IMR-90 (cell line): ENCODE data around the gene HDGFL1. TPM values are rescaled to one million over a fixed set of nuclear protein-coding genes. Genes with fewer than 3 reads are reported as not detected.
A peak's percentile ranks its signal among the peaks of the same experiment; 100 is the strongest.

Experiments
- ATAC-seq: fragments of 200-7000 bp; cut with Tn5 transposase; 2 replicates; pipeline ENCODE4 v1.9.1; 2020; ENCODE audit warnings: low read depth, mild to moderate bottlenecking, moderate library complexity
- BruUV-seq: library from RNA; stranded (reverse); fragments of 400-500 nt; replicated peaks from 2 replicates; lab custom pipeline; 2021; lab: Mats Ljungman, UMichigan
- CTCF ChIA-PET: fragments of 300-600 bp; formaldehyde crosslinking; extraction: SDS; loops from one replicate; lab custom pipeline; 2021; ENCODE audit warnings: antibody characterized with exemption; lab: Yijun Ruan, JAX
- POLR2A ChIA-PET: fragments of 300-600 bp; sonication (Branson Sonifier 250); formaldehyde crosslinking; loops from one replicate; lab custom pipeline; 2022; ENCODE audit warnings: antibody characterized with exemption; ENCODE audit not compliant: unreplicated experiment; lab: Charles Lee
- DNase-seq: peaks from one replicate; pipeline ENCODE4 v3.0.0; 2013
- H2AFZ ChIP-seq: replicated peaks from 2 replicates; pipeline ENCODE3; 2013; ENCODE audit warnings: low read length, mild to moderate bottlenecking; ENCODE audit not compliant: poor library complexity
- H2AK5ac ChIP-seq: 2 replicates; pipeline ENCODE4 v1.6.1; 2013; ENCODE audit warnings: low read depth, low read length, inconsistent platforms
- H2AK9ac ChIP-seq: replicated peaks from 2 replicates; pipeline ENCODE3; 2013; ENCODE audit warnings: mild to moderate bottlenecking, low read depth, low read length, moderate library complexity; ENCODE audit not compliant: poor library complexity
- H2BK120ac ChIP-seq: 2 replicates; pipeline ENCODE4 v1.6.1; 2013; ENCODE audit warnings: low read depth, low read length, inconsistent platforms
- H2BK15ac ChIP-seq: 3 replicates; pipeline ENCODE4 v1.6.1; 2013; ENCODE audit warnings: low read depth, low read length, inconsistent platforms
- H2BK20ac ChIP-seq: 2 replicates; pipeline ENCODE4 v1.6.1; 2013; ENCODE audit warnings: low read depth, mild to moderate bottlenecking, inconsistent platforms, low read length, moderate library complexity
- H2BK5ac ChIP-seq: 2 replicates; pipeline ENCODE4 v1.6.1; 2013; ENCODE audit warnings: mild to moderate bottlenecking, low read depth, low read length, inconsistent platforms; ENCODE audit not compliant: poor library complexity, severe bottlenecking
- H3K14ac ChIP-seq: replicated peaks from 2 replicates; pipeline ENCODE4 v1.6.1; 2013; ENCODE audit warnings: low read depth, low read length, inconsistent platforms
- H3K18ac ChIP-seq: 2 replicates; pipeline ENCODE4 v1.6.1; 2013; ENCODE audit warnings: low read depth, low read length, control low read depth
- H3K23ac ChIP-seq: 2 replicates; pipeline ENCODE4 v1.6.1; 2013; ENCODE audit warnings: low read depth, low read length, inconsistent platforms
- H3K27ac ChIP-seq: 2 replicates; pipeline ENCODE4 v1.5.1; 2013; ENCODE audit warnings: mild to moderate bottlenecking, control low read depth, low read length; ENCODE audit not compliant: insufficient read depth
- H3K27me3 ChIP-seq: 2 replicates; pipeline ENCODE4 v1.6.1; 2013; ENCODE audit warnings: low read length; ENCODE audit not compliant: control insufficient read depth, insufficient read depth
- H3K36me3 ChIP-seq: 2 replicates; pipeline ENCODE4 v1.6.1; 2013; ENCODE audit warnings: low read length, mixed read lengths; ENCODE audit not compliant: control insufficient read depth, insufficient read depth
- H3K4ac ChIP-seq: 2 replicates; pipeline ENCODE4 v1.6.1; 2013; ENCODE audit warnings: low read depth, low read length, inconsistent platforms
- H3K4me1 ChIP-seq: 2 replicates; pipeline ENCODE4 v1.6.1; 2013; ENCODE audit warnings: low read length, mixed read lengths; ENCODE audit not compliant: control insufficient read depth, insufficient read depth
- H3K4me2 ChIP-seq: 2 replicates; pipeline ENCODE4 v1.6.1; 2013; ENCODE audit warnings: low read depth, mild to moderate bottlenecking, control low read depth, low read length, moderate library complexity
- H3K4me3 ChIP-seq: 2 replicates; pipeline ENCODE4 v1.5.1; 2013; ENCODE audit warnings: low read depth, mild to moderate bottlenecking, control low read depth, low read length, moderate library complexity; ENCODE audit not compliant: insufficient read depth
- H3K56ac ChIP-seq: 2 replicates; pipeline ENCODE4 v1.6.1; 2013; ENCODE audit warnings: low read length, inconsistent platforms; ENCODE audit not compliant: insufficient read depth; ENCODE audit errors: extremely low read depth
- H3K79me1 ChIP-seq, 2 experiments: 2 replicates each; pipeline ENCODE4 v1.6.1; 2013; ENCODE audit warnings: low read length in 2 of 2, inconsistent platforms in 1 of 2, low read depth in 1 of 2
- H3K9ac ChIP-seq: 2 replicates; pipeline ENCODE4 v1.6.1; 2013; ENCODE audit warnings: low read depth, low read length, control low read depth
- H3K9me1 ChIP-seq: 2 replicates; pipeline ENCODE4 v1.6.1; 2013; ENCODE audit warnings: low read length, inconsistent platforms; ENCODE audit not compliant: insufficient read depth
- H3K9me3 ChIP-seq: 2 replicates; pipeline ENCODE4 v1.6.1; 2013; ENCODE audit warnings: low read length; ENCODE audit not compliant: control insufficient read depth, insufficient read depth
- H4K20me1 ChIP-seq: 2 replicates; pipeline ENCODE4 v1.6.1; 2013; ENCODE audit warnings: low read length, inconsistent platforms; ENCODE audit not compliant: insufficient read depth
- H4K5ac ChIP-seq: 2 replicates; pipeline ENCODE4 v1.6.1; 2013; ENCODE audit warnings: mild to moderate bottlenecking, low read depth, low read length, control low read depth
- H4K8ac ChIP-seq, 2 experiments: 2 replicates each; pipeline ENCODE4 v1.6.1; 2013; ENCODE audit warnings: low read depth in 2 of 2, low read length in 2 of 2, control low read depth in 1 of 2, inconsistent platforms in 1 of 2
- H4K91ac ChIP-seq: 2 replicates; pipeline ENCODE4 v1.6.1; 2013; ENCODE audit warnings: low read depth, low read length, inconsistent platforms; ENCODE audit not compliant: insufficient read depth
- BHLHE40 ChIP-seq: fragments of 150-350 bp; IDR thresholded peaks from 2 replicates; pipeline ENCODE4 v1.6.1; 2016; ENCODE audit warnings: mild to moderate bottlenecking, low read depth, low read length
- CEBPB ChIP-seq: IDR thresholded peaks from 2 replicates; pipeline ENCODE4 v1.6.1; 2012; ENCODE audit warnings: low read depth, low read length, improper control_type of control experiment
- CHD1 ChIP-seq: IDR thresholded peaks from 2 replicates; pipeline ENCODE4 v1.6.1; 2012; ENCODE audit warnings: low read depth, low read length, improper control_type of control experiment
- CTCF ChIP-seq: conservative IDR thresholded peaks from 2 replicates; pipeline ENCODE4 v1.5.1; 2012; ENCODE audit warnings: mild to moderate bottlenecking, low read depth, low read length, improper control_type of control experiment
- ELK1 ChIP-seq: fragments of 150-350 bp; IDR thresholded peaks from 2 replicates; pipeline ENCODE4 v1.6.1; 2016; ENCODE audit warnings: low read depth, mild to moderate bottlenecking, low read length, moderate library complexity, borderline replicate concordance
- FOS ChIP-seq: fragments of 150-350 bp; IDR thresholded peaks from 2 replicates; pipeline ENCODE4 v1.6.1; 2016; ENCODE audit warnings: low read depth, low read length
- MAFK ChIP-seq: IDR thresholded peaks from 2 replicates; pipeline ENCODE4 v1.6.1; 2012; ENCODE audit warnings: low read depth, low read length, improper control_type of control experiment
- MAZ ChIP-seq: IDR thresholded peaks from 2 replicates; pipeline ENCODE4 v1.6.1; 2012; ENCODE audit warnings: low read depth, mild to moderate bottlenecking, low read length, improper control_type of control experiment, moderate library complexity, borderline replicate concordance
- MXI1 ChIP-seq: IDR thresholded peaks from 2 replicates; pipeline ENCODE4 v1.6.1; 2012; ENCODE audit warnings: low read depth, mild to moderate bottlenecking, low read length, moderate library complexity, borderline replicate concordance
- POLR2A ChIP-seq: IDR thresholded peaks from 2 replicates; pipeline ENCODE4 v1.6.1; 2012; ENCODE audit warnings: mild to moderate bottlenecking, low read depth, low read length
- RCOR1 ChIP-seq: IDR thresholded peaks from 2 replicates; pipeline ENCODE4 v1.6.1; 2012; ENCODE audit warnings: mild to moderate bottlenecking, low read length, improper control_type of control experiment; ENCODE audit not compliant: insufficient replicate concordance
- RFX5 ChIP-seq: IDR thresholded peaks from 2 replicates; pipeline ENCODE4 v1.8.0; 2012; ENCODE audit warnings: low read depth, mild to moderate bottlenecking, low read length, moderate library complexity
- SMC3 ChIP-seq: fragments of 150-350 bp; IDR thresholded peaks from 2 replicates; pipeline ENCODE4 v1.6.1; 2016; ENCODE audit warnings: low read depth, mild to moderate bottlenecking, antibody characterized with exemption, low read length, moderate library complexity
- USF2 ChIP-seq: fragments of 150-350 bp; IDR thresholded peaks from 2 replicates; pipeline ENCODE4 v1.6.1; 2017; ENCODE audit warnings: mild to moderate bottlenecking, antibody characterized with exemption, low read length, low read depth
- WGBS, 2 experiments: methylation state at CpG; one replicate each; pipeline versions ENCODE4 v1.1.5 to v1.1.7; 2013; ENCODE audit warnings: missing lambda C conversion rate in 2 of 2; ENCODE audit not compliant: insufficient read length in 1 of 2; ENCODE audit errors: extremely low coverage in 2 of 2; 5-methylcytosine and 5-hydroxymethylcytosine counted together
- dilution Hi-C: fragments of 300-500 bp; cut with HindIII; formaldehyde crosslinking; loops from one replicate; pipeline ENCODE4 v1.14.3; 2018; ENCODE audit warnings: low sequenced_read_pairs; ENCODE audit not compliant: unreplicated experiment
- in situ Hi-C: fragments of 300-500 bp; cut with MboI; formaldehyde crosslinking; loops from 3 replicates; pipeline ENCODE4 v1.14.3; 2019; ENCODE audit warnings: low sequenced_read_pairs, inconsistent platforms, mixed read lengths
- intact Hi-C: fragments of 100-400 bp; cut with micrococcal nuclease; formaldehyde crosslinking; loops from 2 replicates; pipeline ENCODE4 v1.10.0; 2022
- polyA plus RNA-seq, 3 experiments: library from polyadenylated mRNA; depleted of rRNA; stranded (reverse); fragments of >200 nt; gene quantifications; 2 replicates each; pipeline ENCODE4 v1.2.3, GENCODE V29; 2012; ENCODE audit warnings: low replicate concordance in 1 of 3
- total RNA-seq: library from RNA; depleted of rRNA; stranded (reverse); fragments of >200 nt; gene quantifications from 2 replicates; pipeline ENCODE4 v1.2.3, GENCODE V29; 2012

HDGFL1 gene
- total and polyA plus RNA-seq, 2 of the 4 experiments (the other 2 are of a cell fraction): not detected

- Histone ChIP-seq H4K20me1 (no peaks in the 10 kb centered on the region), H3K4ac (no peak overlapping the region), H3K9ac (no peak overlapping the region), H4K8ac (no peak overlapping the region; a peak in 1 of 4 replicates), H2AK5ac (no peak overlapping the region), H3K36me3 (no peaks in the 10 kb centered on the region), H2AK9ac (no peak overlapping the region), H3K79me1 (no peaks in the 10 kb centered on the region), H3K56ac (no peak overlapping the region), H2BK15ac (0 out of 3 replicates have a peak overlapping the region, but pooled peaks have one; percentile 33), H3K9me3 (no peaks in the 10 kb centered on the region), H3K4me1 (peaks cover 9% of the 10 kb centered on the region), H2BK120ac (no peak overlapping the region; the same call in 1 of the 2 replicates), H2BK20ac (no peak overlapping the region), H3K23ac (no peak overlapping the region), H3K4me2 (no peak overlapping the region), H3K14ac (no peak overlapping the region; the same call in 1 of the 2 replicates), H2AFZ (no peak overlapping the region), H3K4me3 (no peak overlapping the region), H3K9me1 (no peaks in the 10 kb centered on the region), H4K91ac (no peak overlapping the region), H3K18ac (peak overlapping the region; percentile 47), H4K5ac (no peak overlapping the region), H3K27ac (no peak overlapping the region), H2BK5ac (no peak overlapping the region), H3K27me3 (no peaks in the 10 kb centered on the region)
- dilution Hi-C loops (no loop called here), intact Hi-C loops (loop anchor here (5.0 kb wide), 3 partner anchors 270 to 1020 kb away; partner anchors contain the start of gene SOX4), in situ Hi-C loops (no loop called here)
- WGBS, 2 experiments: no CpG with 5 or more reads among the region's 3 CpGs
- peak; percentile 60 for DNase-seq
- ATAC-seq: 0 out of 2 replicates have a peak, but pooled peaks have one; percentile 18
- ChIA-PET CTCF (no interaction called here), POLR2A (no interaction called here)
- TF ChIP-seq FOS (no peak), CHD1 (no peak), SMC3 (no peak), MXI1 (no peak), USF2 (no peak), RCOR1 (no peak), RFX5 (no peak), POLR2A (no peak), BHLHE40 (no peak), ELK1 (no peak), MAFK (no peak), CTCF (no peak), CEBPB (no peak), MAZ (no peak)
- no TSS peak for BruUV-seq
Observed at GRCh38 chr6:22612236-22612635, 42.9 kb downstream of the HDGFL1 start.
